Measurements from ENCODE around the gene TASP1.
A peak's percentile ranks its signal among the peaks of the same experiment; 100 is the strongest.

Gene TASP1

DNA sequence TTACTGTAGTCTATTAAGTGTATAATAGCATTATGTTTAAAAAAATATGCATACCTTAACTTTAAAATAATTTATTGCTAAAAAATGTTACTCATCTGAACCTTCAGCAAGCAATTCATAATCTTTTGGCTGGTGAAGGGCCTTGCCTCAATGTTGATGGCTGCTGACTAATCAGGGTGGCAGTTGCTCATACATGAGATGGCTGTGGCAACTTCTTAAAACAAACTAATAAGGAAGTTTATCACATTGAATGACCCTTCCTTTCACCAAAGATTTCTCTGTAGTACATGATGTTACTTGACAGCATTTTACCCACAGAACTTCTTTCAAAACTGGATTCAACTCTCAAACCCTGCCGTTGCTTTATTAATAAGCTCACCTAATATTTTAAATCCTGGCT is 84.0 kb downstream of the TASP1 start:
- DNase-seq, result no peak

- no peak for DNase-seq
Observed at GRCh38 chr20:13554076-13554475, 84.7 kb downstream of the TASP1 start.

- peak; percentile 83 for DNase-seq
Observed at GRCh38 chr20:13552061-13552460, 86.7 kb downstream of the TASP1 start.

DNA sequence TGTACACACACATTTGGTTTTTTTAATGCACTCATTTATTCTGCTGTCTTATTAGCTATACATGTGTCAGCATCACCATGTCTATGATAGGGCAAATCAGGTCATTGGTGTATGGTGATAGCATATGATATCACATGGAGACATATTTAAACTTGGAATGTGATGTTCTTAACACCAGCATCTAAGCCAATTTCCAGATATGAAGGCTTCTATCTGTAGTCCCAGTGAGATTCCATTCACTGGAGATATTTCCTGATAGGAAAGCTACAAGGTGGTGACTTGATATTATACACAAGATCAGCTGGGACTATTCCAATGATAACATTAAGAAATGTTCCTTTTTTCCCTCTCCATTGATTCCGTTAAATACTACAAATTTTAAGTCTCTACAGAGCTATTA is 89.3 kb downstream of the TASP1 start:
- DNase-seq, result no peak

GRCh38 chr20:13546497-13547131 is 92.1 kb downstream of the TASP1 start:
- peak; percentile 67 for DNase-seq

- DNase-seq, result no peak
Observed at GRCh38 chr20:13545790-13546189, 92.9 kb downstream of the TASP1 start.

- no peak for DNase-seq
Observed at GRCh38 chr20:13543783-13544182, 94.9 kb downstream of the TASP1 start.

GRCh38 chr20:13535627-13536026 is 103.1 kb downstream of the TASP1 start:
- no peak for DNase-seq

DNA sequence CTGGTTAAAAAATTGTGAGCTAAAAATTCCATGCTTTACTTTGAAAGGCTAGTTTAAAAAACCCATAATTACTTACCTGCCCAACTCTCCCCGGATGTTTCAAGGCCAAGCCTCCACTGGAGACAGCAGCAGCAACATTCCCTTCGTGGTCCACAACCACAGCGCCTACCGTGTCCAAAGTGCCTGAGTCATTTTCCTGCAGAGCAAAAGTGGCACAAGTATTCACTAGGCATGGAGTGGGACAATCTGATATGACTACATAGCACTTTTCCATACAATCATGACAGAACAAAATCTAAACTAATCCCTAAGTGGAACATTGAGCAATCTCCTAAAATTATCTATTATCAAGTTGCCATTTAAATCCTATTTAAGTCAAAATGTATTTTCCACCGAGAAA is 104.8 kb downstream of the TASP1 start:
- DNase-seq, result no peak

DNA sequence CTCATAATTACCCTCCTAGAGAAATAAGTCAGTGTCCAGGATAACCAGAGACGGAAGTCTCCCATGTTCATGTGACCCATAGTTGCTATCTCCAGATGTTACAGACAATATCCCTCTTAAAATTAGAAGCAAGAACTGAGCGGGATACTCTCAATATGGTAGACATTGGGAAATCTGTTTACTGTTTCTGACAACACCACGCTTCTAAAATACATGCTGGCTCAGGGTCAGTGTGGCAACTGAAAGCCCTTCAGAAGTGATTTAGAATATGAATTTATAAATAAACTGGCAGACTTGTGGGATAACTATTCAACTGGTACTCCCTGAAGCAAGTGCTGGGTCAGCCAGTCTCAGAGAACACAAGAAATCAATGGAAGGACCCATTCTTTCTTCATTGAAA is 108.6 kb downstream of the TASP1 start:
- DNase-seq, result no peak

DNA sequence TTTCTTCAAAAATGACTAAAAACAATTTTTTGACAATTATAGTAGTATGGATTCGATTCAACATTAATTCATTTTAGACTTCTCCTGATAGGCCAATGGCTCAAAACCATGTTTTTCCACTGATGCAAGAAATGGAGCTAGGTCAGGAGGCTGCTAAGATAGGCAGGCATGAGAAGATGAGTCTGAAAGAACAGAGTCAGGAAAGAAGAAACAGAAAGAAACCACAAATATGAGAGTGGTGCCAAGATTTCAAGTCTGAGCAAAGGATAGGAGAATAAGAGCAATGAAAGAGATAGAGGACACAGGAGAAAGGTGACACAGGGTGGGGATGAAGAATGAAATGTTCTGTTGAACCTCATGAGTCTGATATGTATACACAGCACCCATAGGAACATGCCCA is 112.2 kb downstream of the TASP1 start:
- no peak for DNase-seq

GRCh38 chr20:13525225-13525940 is 113.3 kb downstream of the TASP1 start:
- peak; percentile 70 for DNase-seq

DNA sequence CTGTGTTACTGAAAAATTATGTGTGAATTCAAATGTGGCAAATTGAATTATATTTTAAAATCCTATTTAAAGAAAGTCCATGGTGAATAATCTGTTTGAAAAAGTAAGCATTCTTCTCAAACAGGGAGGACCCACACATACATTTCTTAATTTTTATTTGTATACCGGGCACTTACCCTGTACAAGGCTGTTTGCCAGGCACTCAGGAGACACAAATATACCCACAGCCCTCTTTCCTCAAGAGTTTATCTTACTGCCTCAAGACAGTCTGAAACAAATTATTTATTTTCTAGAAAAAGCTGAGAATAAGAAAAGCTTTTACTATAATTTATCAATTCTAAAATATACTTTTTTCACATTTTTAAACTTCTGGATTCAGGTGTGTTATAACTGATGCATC is 114.4 kb downstream of the TASP1 start:
- DNase-seq, result no peak

GRCh38 chr20:13517831-13518230 is 120.9 kb downstream of the TASP1 start:
- DNase-seq, result no peak

- no peak for DNase-seq
Observed at GRCh38 chr20:13515796-13516558, 122.8 kb downstream of the TASP1 start.

- no peak for DNase-seq
Observed at GRCh38 chr20:13515291-13515690, 123.4 kb downstream of the TASP1 start.

DNA sequence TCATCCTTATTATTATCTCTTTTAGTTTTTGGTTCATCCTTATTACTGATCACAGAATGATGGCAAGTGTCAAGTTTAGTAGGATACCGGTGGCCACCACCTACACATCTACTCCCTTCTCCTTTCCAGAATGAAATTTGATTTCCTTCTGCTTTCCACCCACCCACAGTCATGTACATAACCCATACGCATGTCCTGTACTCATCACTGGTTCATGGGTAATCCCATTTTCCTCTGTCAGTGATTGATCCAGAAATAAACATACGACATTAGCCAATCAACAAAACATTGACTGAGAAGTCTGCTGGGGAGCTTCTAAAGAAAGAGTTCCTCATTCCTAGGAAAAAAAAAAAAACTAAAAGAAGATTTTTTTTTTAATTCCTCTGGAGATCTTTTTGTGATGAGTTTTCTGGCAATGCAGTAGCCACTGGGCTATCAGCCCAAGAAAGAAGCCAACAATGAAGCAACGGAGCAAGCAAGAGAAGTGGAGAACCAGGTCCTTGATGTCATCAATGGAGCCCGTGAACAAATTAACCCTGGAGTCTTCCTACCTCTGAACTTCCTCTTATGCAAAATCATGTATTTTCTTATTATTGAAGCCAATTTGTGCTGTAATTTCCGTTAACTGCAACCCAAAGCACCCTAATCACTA is 127.8 kb downstream of the TASP1 start:
- DNase-seq, result no peak

GRCh38 chr20:13507646-13508045 is 131.1 kb downstream of the TASP1 start:
- no peak for DNase-seq

DNA sequence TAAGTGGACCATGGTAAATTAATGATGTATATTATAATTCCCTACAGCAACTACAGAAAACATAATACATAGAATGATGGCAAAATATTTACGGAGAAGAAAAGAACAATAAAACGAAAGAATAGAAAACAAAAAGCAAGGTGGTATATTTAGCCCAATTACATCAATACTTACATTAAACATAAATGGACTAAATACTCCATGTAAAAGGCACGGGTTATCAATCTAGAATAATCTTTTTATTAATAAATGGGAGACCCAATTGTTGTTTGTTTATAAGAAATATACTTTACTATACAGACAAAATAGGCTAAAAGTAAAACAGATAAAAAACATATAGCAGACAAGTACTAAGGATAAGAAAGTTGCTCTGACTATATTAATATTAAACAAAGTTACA is 137.2 kb downstream of the TASP1 start:
- DNase-seq, result no peak

- DNase-seq, result no peak
Observed at GRCh38 chr20:13494019-13494418, 144.7 kb downstream of the TASP1 start.

DNA sequence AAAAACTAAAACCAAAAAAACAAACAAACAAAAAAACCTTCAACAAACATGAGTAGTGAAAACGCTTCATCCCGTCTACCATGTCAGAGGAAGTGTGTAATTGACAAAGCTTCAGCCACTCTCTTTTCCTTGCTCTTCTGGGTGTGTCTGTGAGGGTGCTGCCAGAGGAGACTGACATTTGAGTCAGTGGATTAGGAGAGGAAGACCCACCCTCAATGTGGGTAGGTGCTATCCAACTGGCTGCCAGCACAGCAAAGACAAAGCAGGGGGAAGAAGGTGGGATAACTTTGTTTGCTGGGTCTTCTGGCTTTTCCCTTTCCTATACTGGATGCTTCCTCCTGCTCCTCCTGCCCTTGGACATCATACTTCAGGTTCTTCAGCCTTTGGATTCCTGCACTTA is 145.6 kb downstream of the TASP1 start:
- DNase-seq, result no peak

DNA sequence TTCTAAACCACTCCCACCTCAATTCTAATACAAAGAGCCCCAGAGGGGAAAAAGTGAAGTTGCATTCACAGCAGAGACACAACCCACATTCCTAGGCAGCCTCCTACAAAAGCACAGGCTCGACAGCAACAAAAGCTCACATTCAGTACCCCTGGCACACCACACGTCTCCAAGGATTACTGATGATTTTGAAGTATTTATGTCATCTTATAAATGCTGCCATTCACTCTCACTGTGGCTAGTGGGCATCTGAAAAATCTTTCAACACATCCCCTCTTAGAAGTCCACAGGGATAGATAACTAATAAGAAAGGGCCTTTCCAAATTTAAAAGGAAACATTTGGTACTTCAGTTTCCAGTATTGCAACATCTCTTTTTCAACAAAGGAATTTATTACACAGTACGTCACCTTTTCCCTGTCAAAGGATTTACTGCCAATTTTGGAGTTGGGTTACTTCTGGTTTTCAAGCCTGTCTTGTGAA is 146.7 kb downstream of the TASP1 start:
- DNase-seq, result peak; percentile 24

DNA sequence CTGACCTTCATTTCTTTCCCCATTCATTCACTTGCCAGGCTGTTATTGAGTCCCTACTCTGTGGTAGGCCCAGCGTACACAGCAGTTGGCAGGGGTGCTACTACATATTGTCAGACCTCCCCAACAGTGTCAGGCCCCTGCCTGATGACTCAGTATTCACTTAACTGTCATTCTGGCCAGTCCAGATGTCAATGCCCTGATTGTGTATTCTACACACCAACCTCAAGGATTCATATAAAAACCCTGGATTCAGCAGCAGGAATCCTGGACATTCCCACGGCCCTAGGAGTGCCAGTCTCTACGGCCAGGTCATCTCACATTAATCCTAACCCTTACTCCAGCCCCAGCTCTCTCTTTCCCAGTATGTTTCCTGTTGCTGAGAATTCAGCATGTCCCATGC is 151.5 kb downstream of the TASP1 start:
- DNase-seq, result no peak

Data from kidney glomerular epithelial cell (primary cell).